Rectal smooth muscle tissue (tissue), 1 donor: ENCODE results near the gene AP3S2.

Source experiments
- H3K27ac ChIP-seq: one replicate; pipeline ENCODE4 v1.7.0; 2013; ENCODE audit warnings: low read depth, low read length, inconsistent platforms
- H3K27me3 ChIP-seq: one replicate; pipeline ENCODE4 v1.7.0; 2013; ENCODE audit warnings: low read length; ENCODE audit not compliant: control insufficient read depth, insufficient read depth
- H3K36me3 ChIP-seq: one replicate; pipeline ENCODE4 v1.7.0; 2013; ENCODE audit warnings: low read length; ENCODE audit not compliant: control insufficient read depth, insufficient read depth
- H3K4me1 ChIP-seq: one replicate; pipeline ENCODE4 v1.7.0; 2013; ENCODE audit warnings: low read length; ENCODE audit not compliant: control insufficient read depth, insufficient read depth
- H3K4me3 ChIP-seq: one replicate; pipeline ENCODE4 v1.7.0; 2013; ENCODE audit warnings: low read length
- H3K9ac ChIP-seq: one replicate; pipeline ENCODE4 v1.7.0; 2013; ENCODE audit warnings: low read length

The AP3S2 gene

GRCh38 chr15:89912674-89913396 is 19.0 kb upstream of the AP3S2 start, which contains the start of gene ARPIN:
ARPIN (minus strand) TSS chr15:89912952; CDS start chr15:89912835, 117 bp downstream.
- peak within 1 kb of the TSS; percentile 85 for H3K27ac ChIP-seq
- peaks cover 5% of the 10 kb centered on the region for H3K36me3 ChIP-seq
- H3K4me3 ChIP-seq: peak within 1 kb of the TSS; percentile 77
- H3K27me3 ChIP-seq: no peaks in the 10 kb centered on the region
- H3K9ac ChIP-seq: peak within 1 kb of the TSS; percentile 27
- H3K4me1 ChIP-seq: peaks cover 2% of the 10 kb centered on the region

GRCh38 chr15:89912145-89912673 is 18.4 kb upstream of the AP3S2 start:
- H3K4me1 ChIP-seq: peaks cover 2% of the 10 kb centered on the region
- no peak overlapping the region for H3K9ac ChIP-seq
- peak overlapping the region; percentile 85 for H3K27ac ChIP-seq
- H3K4me3 ChIP-seq: peak overlapping the region; percentile 77
- H3K27me3 ChIP-seq: no peaks in the 10 kb centered on the region
- H3K36me3 ChIP-seq: peaks cover 6% of the 10 kb centered on the region

GRCh38 chr15:89910891-89911626 is 17.3 kb upstream of the AP3S2 start:
- H3K36me3 ChIP-seq: peaks cover 6% of the 10 kb centered on the region
- no peak overlapping the region for H3K9ac ChIP-seq
- H3K4me3 ChIP-seq: no peak overlapping the region
- no peaks in the 10 kb centered on the region for H3K27me3 ChIP-seq
- H3K27ac ChIP-seq: no peak overlapping the region
- peaks cover 2% of the 10 kb centered on the region for H3K4me1 ChIP-seq

- Histone ChIP-seq H3K27me3 (no peaks in the 10 kb centered on the region), H3K4me1 (peaks cover 2% of the 10 kb centered on the region), H3K9ac (no peak overlapping the region), H3K4me3 (no peak overlapping the region), H3K36me3 (peaks cover 6% of the 10 kb centered on the region), H3K27ac (no peak overlapping the region)
Measured at GRCh38 chr15:89909611-89910010, 15.8 kb upstream of the AP3S2 start.

GRCh38 chr15:89908226-89908625 is 14.4 kb upstream of the AP3S2 start:
- Histone ChIP-seq H3K9ac (no peak overlapping the region), H3K27me3 (no peaks in the 10 kb centered on the region), H3K36me3 (peaks cover 15% of the 10 kb centered on the region), H3K4me3 (no peak overlapping the region), H3K4me1 (peaks cover 1% of the 10 kb centered on the region), H3K27ac (no peak overlapping the region)

GRCh38 chr15:89907289-89907688 is 13.5 kb upstream of the AP3S2 start:
- Histone ChIP-seq H3K27me3 (no peaks in the 10 kb centered on the region), H3K9ac (no peak overlapping the region), H3K36me3 (peaks cover 18% of the 10 kb centered on the region), H3K27ac (no peak overlapping the region), H3K4me3 (no peak overlapping the region), H3K4me1 (no peaks in the 10 kb centered on the region)

GRCh38 chr15:89905846-89906378 is 12.1 kb upstream of the AP3S2 start:
- no peaks in the 10 kb centered on the region for H3K27me3 ChIP-seq
- H3K36me3 ChIP-seq: peaks cover 21% of the 10 kb centered on the region
- H3K4me3 ChIP-seq: no peak overlapping the region
- H3K27ac ChIP-seq: no peak overlapping the region
- no peaks in the 10 kb centered on the region for H3K4me1 ChIP-seq
- H3K9ac ChIP-seq: no peak overlapping the region

- H3K4me3 ChIP-seq: no peak overlapping the region
- no peak overlapping the region for H3K27ac ChIP-seq
- no peak overlapping the region for H3K9ac ChIP-seq
- H3K36me3 ChIP-seq: peaks cover 21% of the 10 kb centered on the region
- H3K4me1 ChIP-seq: no peaks in the 10 kb centered on the region
- H3K27me3 ChIP-seq: no peaks in the 10 kb centered on the region
Measured at GRCh38 chr15:89904519-89904918, 10.7 kb upstream of the AP3S2 start.

GRCh38 chr15:89903858-89904130 is 10.0 kb upstream of the AP3S2 start:
- Histone ChIP-seq H3K9ac (no peak overlapping the region), H3K27me3 (no peaks in the 10 kb centered on the region), H3K4me3 (no peak overlapping the region), H3K4me1 (no peaks in the 10 kb centered on the region), H3K36me3 (peaks cover 21% of the 10 kb centered on the region), H3K27ac (no peak overlapping the region)

- no peak overlapping the region for H3K4me3 ChIP-seq
- H3K4me1 ChIP-seq: no peaks in the 10 kb centered on the region
- no peaks in the 10 kb centered on the region for H3K27me3 ChIP-seq
- H3K9ac ChIP-seq: no peak overlapping the region
- H3K36me3 ChIP-seq: peaks cover 20% of the 10 kb centered on the region
- no peak overlapping the region for H3K27ac ChIP-seq
Measured at GRCh38 chr15:89903015-89903857, 9.4 kb upstream of the AP3S2 start.

- Histone ChIP-seq H3K36me3 (peaks cover 14% of the 10 kb centered on the region), H3K27ac (no peak overlapping the region)
Measured at GRCh38 chr15:89900849-89901248, 7.1 kb upstream of the AP3S2 start.

GRCh38 chr15:89899951-89900567 is 6.3 kb upstream of the AP3S2 start:
- Histone ChIP-seq H3K27me3 (no peaks in the 10 kb centered on the region), H3K36me3 (peaks cover 14% of the 10 kb centered on the region), H3K27ac (no peak overlapping the region), H3K4me3 (no peak overlapping the region), H3K4me1 (no peaks in the 10 kb centered on the region), H3K9ac (no peak overlapping the region)

More at GRCh38 chr15:89900849-89901248, 7.1 kb upstream of the AP3S2 start:
- Histone ChIP-seq H3K4me3 (no peak overlapping the region), H3K9ac (no peak overlapping the region), H3K27me3 (no peaks in the 10 kb centered on the region), H3K4me1 (no peaks in the 10 kb centered on the region)
